Nucleus accumbens (tissue), 56 donors: ENCODE measurements around the gene NKX1-2.
A peak's percentile ranks its signal among the peaks of the same experiment; 100 is the strongest.
"Not testable (repeated sequence)": the region's sequence is repeated elsewhere in the genome, so short reads cannot be mapped to it uniquely, and the experiment has no call there.

Experiments used
- DNase-seq, 56 donors: peaks; one replicate each; lab custom pipeline; 2025; lab: John Stamatoyannopoulos, UW

Gene NKX1-2

GRCh38 chr10:124453960-124454610 is 4.2 kb upstream of the NKX1-2 start:
- no peak for DNase-seq

GRCh38 chr10:124451276-124451675 is 1.4 kb upstream of the NKX1-2 start:
- no peak for DNase-seq

- DNase-seq, result no peak
These were observed 885 bp upstream of the NKX1-2 start for GRCh38 chr10:124450783-124451057.

- no peak for DNase-seq
These were observed 444 bp downstream of the NKX1-2 start for GRCh38 chr10:124449170-124450011.

- no peak for DNase-seq
These were observed 1.1 kb downstream of the NKX1-2 start for GRCh38 chr10:124448696-124449169.

GRCh38 chr10:124447751-124448466 is 1.9 kb downstream of the NKX1-2 start:
- peak in 10 of 56 donors; percentile 7 to 45 (median 28) for DNase-seq

DNA sequence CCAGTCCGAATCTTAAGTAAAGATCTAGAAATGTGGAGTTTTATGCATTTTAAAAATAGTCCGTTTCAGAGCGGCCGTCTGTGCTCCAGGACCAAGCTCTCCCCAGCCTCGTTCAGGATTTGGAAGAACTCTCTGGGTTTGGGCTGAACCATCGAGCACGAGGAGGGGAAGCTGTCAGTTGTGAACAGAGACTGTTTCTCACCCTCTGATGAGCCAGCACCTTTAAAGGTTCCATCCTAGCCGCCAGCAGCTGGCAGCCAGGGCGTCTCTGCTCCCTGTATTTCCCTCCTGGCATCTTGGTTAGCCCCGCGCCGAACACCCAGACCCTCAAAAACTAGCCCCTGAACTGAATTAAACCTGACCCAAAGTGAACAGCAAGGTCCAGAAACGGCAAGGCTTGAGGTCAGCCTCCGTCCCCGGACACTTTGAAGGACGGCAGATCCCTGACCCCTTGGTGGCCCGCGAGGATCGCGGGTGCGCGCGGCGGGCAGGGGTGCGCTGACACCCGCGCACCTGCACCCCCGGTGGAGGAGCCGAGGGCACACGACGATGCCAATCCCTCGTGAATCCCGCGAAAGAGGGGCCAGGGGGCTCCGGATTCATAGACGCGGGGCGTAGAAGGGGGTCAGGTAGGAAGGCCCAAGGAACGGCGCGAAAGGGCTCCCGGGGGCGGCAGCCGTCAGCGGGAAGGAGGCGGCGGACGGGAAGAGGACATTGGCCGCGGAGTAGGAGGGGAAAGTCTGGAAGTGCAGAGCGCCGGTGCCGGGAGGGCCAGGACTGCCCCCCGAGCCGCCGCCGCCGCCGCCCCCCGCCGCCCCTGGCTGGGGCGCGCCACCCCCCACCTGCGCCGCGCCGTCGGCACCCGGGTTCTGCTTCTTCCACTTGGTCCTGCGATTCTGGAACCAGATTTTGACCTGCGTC is 2.7 kb downstream of the NKX1-2 start:
- peak in 14 of 56 donors; percentile 5 to 65 (median 30) for DNase-seq

GRCh38 chr10:124441694-124442093 is 8.1 kb downstream of the NKX1-2 start:
- DNase-seq, result not testable (repeated sequence)

GRCh38 chr10:124436191-124436638 is 13.6 kb downstream of the NKX1-2 start:
- no peak for DNase-seq

DNA sequence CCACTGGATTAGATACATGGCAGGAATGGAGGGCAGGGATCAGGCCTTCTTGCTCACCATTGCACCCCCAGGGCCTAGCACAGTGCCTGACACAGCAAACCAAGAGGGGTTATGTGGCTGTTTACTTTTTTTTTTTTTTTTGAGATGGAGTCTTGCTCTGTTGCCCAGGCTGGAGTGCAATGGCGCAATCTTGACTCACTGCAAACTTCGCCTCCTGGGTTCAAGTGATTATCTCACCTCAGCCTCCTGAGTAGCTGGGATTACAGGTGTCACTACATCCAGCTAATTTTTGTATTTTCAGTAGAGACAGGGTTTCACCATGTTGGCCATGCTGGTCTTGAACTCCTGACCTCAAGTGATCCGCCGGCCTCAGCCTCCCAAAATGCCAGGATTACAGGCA is 14.2 kb downstream of the NKX1-2 start:
- not testable (repeated sequence) for DNase-seq

GRCh38 chr10:124433461-124433860 is 16.4 kb downstream of the NKX1-2 start:
- no peak for DNase-seq

DNA sequence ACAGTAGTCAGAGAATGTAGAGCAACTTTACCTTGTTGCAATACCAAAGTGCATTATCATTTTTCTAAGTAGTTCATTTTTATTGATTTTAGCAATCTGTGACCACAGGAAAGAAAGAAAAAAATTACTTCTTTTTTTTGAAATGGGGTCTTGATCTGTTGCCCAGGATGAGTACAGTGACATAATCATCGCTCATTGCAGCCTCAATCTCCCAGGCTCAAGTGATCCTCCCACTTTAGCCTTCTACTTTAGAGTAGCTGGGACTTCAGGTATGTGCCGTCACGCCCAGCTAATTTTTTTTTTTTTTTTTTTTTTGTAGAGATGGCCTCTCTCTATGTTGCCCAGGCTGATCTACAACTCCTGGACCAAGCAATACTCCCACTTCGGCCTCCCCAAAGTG is 19.8 kb downstream of the NKX1-2 start:
- no peak for DNase-seq

DNA sequence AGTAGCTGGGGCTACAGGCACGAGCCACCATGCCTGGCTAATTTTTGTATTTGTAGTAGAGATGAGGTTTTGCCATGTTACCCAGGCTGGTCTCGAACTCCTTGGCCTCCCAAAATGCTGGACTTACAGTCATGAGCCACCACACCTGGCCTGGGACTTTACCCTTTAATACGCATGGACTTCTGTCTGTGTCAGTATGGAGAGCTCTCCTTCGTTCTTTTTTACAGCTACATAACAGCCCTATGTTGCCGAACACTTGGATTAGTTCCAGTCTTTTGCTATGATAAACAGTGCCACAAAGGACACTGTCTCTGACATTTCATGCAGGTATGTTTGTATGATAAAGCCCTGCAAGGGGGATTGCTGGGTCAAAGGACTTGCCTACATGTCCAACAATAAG is 20.3 kb downstream of the NKX1-2 start:
- DNase-seq, result no peak

DNA sequence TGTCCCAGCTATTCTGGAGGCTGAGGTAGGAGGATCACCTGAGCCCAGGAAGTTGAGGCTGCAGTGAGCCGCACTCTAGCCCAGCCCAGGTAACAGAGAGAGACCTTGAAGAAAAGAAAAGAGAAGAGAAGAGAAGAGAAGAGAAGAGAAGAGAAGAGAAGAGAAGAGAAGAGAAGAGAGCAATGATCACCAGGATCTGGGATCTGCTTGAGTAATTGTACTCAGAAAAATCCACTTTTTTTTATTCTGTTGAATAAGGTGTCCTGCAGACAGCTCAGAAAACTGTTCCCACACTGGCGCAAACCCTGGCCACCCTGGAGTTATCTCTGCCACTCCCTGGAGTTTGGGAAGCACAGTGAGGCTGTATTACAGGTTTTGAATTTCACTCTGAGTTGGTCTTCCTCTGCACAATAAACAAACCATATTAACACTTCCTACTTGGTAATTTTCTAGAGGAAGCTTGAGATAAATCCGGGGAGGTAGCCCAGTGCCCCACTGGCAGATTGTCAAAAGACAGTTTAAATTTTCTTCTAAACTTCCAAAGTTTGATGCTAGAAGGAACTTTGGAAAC is 21.5 kb downstream of the NKX1-2 start:
- DNase-seq, result no peak

DNA sequence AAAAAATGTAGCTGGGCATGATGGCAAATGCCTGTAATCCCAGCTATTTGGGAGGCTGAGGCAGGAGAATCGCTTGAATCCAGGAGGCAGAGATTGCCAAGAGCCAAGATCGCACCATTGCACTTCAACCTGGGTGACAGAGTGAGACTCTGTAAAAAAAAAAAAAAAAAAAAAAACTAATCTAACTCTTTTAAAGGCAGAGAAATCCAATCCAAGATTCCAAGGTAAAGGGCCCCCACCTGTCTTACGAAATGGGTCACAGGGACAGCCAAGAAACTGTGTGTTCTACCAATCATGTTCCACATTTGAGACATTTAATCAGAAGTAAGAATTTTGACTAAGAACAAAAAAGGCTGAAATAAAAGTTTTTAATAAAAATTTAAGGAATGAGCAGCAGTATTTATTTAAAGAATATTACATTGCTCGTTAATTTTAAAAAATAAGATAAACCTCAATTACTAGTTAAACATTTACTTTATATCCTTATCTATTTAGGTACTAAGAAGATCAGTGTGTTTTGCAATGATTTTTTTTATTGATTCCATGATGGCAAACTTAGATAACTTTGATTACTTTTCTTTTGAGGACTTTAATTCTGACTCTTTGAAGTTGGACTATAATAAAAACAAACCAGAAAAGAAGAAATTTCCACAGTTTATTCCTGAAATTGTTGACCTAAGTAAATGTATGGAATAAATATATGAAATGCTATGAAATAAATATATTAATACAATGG is 24.4 kb downstream of the NKX1-2 start:
- DNase-seq, result no peak

GRCh38 chr10:124423813-124424212 is 26.0 kb downstream of the NKX1-2 start:
- no peak for DNase-seq

DNA sequence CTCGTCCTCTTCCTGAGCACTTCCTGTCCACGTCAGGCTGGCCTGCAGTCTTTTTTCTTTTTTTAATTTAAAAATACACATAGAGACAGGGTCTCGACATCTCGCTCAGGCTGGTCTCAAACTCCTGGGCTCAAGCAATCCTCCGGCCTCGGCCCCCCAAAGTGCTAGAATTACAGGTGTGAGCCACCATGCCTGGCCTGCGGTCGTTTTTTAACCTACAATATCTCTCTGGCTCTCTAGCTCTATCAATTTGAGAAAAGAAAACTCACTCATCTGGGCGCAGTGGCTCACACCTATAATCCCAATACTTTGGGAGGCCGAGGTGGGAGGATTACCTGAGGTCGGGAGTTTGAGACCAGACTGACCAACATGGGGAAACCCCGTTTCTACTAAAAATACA is 27.1 kb downstream of the NKX1-2 start:
- no peak for DNase-seq

GRCh38 chr10:124420254-124420653 is 29.6 kb downstream of the NKX1-2 start:
- no peak for DNase-seq

- DNase-seq, result no peak
These were observed 30.2 kb downstream of the NKX1-2 start for GRCh38 chr10:124419635-124420034.
